Stimulated activated CD4-positive, alpha-beta T cell treated with anti-CD3 and anti-CD28 coated beads, Interleukin-12 subunit alpha, Interleukin-12 subunit beta, amount 100 ng/mL, for 48 hours (primary cell): ENCODE measurements around the gene CUL9.

Experiments used
- DNase-seq, 3 donors: peaks; one replicate each; pipeline ENCODE4 v3.0.0-alpha.2; 2020; ENCODE audit warnings: low read depth in 2 of 3, low spot score in 1 of 3

Gene CUL9

GRCh38 chr6:43193929-43194328 is 11.9 kb downstream of the CUL9 start:
- no peak for DNase-seq

DNA sequence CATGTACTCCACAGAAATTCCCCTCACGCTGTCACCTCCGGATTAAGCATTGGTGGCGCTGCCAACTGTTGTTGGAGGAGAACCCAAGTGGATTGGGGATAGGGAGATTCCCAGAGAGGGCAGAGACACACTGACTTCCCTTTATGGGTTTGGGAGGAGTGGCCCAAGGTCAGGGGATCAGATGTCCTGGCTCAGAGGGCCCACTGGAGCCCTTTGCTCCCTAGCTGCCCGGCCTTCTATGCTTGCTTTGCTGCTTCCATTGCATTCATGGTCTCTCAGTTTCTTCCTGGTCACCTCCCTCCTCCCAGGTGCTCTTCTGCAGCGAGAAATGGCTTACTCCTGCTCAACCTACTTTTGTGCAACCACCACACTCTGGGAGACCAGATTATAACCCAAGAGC is 14.3 kb downstream of the CUL9 start:
- DNase-seq, result no peak

GRCh38 chr6:43199912-43200311 is 17.9 kb downstream of the CUL9 start:
- no peak for DNase-seq

DNA sequence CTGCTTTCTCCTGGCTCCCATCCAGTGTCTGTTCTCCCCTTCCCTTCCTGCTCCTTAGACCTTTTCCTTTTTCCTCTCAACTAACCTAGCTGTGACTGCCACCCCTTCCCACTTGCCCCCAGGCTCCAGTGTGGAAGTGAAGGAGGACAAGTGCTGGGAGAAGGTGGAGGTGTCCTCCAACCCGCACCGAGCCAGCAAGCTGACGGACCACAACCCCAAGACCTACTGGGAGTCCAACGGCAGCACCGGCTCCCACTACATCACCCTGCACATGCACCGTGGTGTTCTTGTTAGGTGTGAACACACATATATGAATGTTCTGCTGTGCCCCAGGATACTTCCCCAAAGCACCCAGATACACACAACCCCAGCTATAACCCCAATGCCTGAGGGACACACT is 18.5 kb downstream of the CUL9 start:
- DNase-seq, result no peak

- DNase-seq, result no peak
Measured at GRCh38 chr6:43202451-43202850, 20.5 kb downstream of the CUL9 start.

DNA sequence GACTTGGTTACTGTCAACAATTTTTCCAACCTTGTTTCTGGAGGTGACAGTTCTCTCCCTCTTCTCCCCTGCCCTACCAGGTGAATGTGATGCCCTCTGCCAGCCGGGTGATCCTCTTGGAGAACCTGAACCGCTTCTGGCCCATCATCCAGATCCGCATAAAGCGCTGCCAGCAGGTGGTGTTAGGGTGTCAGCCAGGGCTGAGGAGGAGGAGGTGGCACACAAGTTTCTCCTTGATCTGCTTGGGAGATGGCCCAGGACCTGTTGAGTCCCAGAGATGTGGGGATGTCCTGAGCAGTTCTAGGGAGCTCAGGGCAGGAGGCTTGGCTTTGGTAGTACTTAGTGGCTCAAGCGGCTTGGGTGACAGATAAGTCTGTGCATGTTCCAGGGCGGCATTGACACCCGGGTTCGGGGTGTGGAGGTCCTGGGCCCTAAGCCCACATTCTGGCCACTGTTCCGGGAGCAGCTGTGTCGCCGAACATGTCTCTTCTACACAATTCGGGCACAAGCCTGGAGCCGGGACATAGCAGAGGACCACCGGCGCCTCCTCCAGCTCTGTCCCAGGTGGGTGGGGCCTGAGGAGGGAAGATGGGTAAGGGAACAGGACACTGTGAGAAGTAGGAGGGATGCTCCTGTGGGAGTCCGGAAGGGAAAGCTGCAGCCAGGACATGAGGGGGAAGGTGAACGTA is 21.2 kb downstream of the CUL9 start:
- DNase-seq, result no peak

GRCh38 chr6:43203718-43204095 is 21.7 kb downstream of the CUL9 start:
- DNase-seq, result no peak

DNA sequence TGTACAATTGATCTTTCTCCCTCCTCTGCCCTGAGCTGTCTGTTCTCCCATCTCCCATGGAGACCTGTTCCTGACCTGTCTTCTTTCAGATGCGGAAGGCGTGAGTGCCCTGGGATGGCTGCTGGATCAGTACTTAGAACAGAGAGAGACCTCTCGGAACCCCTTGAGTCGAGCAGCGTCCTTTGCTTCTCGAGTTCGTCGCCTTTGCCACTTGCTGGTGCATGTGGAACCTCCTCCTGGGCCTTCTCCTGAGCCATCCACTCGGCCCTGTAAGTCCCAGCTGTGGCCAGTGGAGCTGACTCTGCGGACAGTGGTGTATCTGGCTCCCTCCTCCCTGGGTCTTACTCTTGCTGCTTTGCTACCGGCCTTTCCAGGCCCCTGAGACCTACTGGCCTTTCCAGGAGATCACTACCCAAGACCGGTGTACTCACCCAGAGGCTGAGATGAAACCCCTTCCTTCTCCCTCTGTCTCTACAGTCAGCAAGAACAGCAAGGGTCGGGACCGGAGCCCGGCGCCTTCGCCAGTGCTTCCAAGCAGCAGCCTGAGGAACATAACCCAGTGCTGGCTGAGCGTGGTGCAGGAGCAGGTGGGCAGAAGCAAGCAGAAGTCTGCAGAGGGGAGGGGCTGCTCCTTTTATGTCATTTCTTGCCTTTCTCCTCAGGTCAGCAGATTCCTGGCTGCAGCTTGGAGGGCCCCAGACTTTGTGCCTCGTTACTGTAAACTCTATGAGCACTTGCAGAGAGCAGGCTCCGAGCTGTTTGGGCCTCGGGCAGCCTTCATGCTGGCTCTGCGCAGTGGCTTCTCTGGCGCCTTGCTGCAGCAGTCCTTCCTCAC is 22.5 kb downstream of the CUL9 start:
- DNase-seq, result no peak

DNA sequence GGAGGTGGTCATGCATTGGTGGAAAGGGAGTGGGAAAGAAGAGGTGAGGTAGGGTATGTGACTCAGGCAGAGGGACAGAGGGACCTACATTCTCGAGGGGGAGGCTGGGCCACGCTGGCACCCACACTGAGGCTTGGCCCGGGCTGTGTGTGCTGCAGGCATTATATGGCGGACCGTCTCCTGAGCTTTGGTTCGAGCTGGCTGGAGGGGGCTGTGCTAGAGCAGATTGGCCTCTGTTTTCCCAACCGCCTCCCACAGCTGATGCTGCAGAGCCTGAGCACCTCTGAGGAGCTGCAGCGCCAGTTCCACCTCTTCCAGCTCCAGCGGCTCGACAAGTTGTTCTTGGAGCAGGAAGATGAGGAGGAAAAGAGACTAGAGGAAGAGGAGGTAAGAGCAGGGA is 23.9 kb downstream of the CUL9 start:
- no peak for DNase-seq

DNA sequence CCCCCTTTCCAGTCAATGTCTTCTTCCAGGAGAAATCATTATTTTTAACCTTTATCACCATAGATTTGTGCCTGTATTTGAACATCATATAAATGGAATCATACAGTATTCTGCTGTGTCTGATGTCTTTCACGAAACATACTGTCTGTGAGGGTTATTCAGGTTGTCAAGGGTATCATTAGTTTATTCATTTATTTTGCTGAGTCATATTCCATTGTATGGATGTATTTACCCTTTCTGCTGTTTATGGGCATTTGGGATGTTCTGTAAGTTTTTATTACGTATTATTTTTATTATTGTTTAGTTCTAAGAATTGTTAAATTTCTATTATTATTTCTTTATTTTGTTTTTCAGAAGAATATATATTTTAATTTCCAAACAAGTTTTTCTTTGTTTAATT is 25.3 kb downstream of the CUL9 start:
- DNase-seq, result no peak

- no peak for DNase-seq
Measured at GRCh38 chr6:43211955-43212354, 30.0 kb downstream of the CUL9 start.

GRCh38 chr6:43213431-43213830 is 31.4 kb downstream of the CUL9 start:
- no peak for DNase-seq

DNA sequence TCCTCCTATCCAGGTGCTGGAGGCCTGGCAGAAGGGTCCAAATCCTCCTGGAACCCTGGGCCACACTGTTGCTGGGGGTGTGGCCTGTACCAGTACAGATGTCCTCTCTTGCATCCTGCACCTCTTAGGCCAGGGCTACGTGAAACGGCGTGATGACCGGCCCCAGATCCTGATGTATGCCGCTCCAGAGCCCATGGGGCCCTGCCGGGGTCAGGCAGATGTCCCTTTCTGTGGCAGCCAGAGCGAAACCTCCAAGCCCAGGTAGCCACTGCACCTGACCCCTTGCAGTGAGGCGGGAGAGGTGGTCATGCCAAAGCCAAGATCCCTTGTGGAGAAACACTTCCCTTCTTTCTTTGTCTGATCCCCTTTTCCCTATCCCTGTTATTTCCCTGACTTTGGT is 33.1 kb downstream of the CUL9 start:
- no peak for DNase-seq

DNA sequence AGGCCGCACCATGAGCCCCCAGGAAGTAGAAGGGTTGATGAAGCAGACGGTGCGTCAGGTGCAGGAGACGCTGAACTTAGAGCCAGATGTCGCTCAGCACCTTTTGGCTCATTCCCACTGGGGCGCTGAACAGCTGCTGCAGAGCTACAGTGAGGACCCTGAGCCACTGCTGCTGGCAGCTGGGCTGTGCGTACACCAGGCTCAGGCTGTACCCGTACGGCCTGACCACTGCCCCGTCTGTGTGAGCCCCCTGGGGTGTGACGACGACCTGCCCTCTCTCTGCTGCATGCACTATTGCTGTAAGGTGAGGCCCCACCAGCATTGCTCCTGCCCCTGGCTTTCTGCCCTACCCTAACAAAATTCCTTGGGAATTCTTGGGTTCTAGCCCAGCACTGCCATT is 34.2 kb downstream of the CUL9 start:
- DNase-seq, result no peak

- DNase-seq, result no peak
Measured at GRCh38 chr6:43217351-43217750, 35.4 kb downstream of the CUL9 start.

GRCh38 chr6:43219119-43219518 is 37.1 kb downstream of the CUL9 start:
- DNase-seq, result no peak

GRCh38 chr6:43219814-43220213 is 37.8 kb downstream of the CUL9 start:
- DNase-seq, result no peak

GRCh38 chr6:43220439-43220951 is 38.5 kb downstream of the CUL9 start:
- DNase-seq, result no peak

GRCh38 chr6:43221046-43221972 is 39.3 kb downstream of the CUL9 start:
- no peak for DNase-seq

- DNase-seq, result no peak
Measured at GRCh38 chr6:43222418-43223059, 40.5 kb downstream of the CUL9 start.

- DNase-seq, result no peak
Measured at GRCh38 chr6:43223175-43223574, 41.2 kb downstream of the CUL9 start.
